B cell (primary cell): Measurements from ENCODE around the gene LRG1.

Experiments
- EZH2 ChIP-seq: IDR thresholded peaks from 2 replicates; pipeline ENCODE4 v1.6.1; 2012; ENCODE audit warnings: borderline replicate concordance, low read depth, mild to moderate bottlenecking, moderate library complexity, low read length; ENCODE audit not compliant: insufficient read depth, poor library complexity, severe bottlenecking
- TF ChIP-seq, protein P1 (sequence below): fragments of 200-600 bp; IDR thresholded peaks from one replicate; pipeline ENCODE4 v1.8.0; 2022; ENCODE audit warnings: antibody characterized with exemption, mild to moderate bottlenecking

DNA sequence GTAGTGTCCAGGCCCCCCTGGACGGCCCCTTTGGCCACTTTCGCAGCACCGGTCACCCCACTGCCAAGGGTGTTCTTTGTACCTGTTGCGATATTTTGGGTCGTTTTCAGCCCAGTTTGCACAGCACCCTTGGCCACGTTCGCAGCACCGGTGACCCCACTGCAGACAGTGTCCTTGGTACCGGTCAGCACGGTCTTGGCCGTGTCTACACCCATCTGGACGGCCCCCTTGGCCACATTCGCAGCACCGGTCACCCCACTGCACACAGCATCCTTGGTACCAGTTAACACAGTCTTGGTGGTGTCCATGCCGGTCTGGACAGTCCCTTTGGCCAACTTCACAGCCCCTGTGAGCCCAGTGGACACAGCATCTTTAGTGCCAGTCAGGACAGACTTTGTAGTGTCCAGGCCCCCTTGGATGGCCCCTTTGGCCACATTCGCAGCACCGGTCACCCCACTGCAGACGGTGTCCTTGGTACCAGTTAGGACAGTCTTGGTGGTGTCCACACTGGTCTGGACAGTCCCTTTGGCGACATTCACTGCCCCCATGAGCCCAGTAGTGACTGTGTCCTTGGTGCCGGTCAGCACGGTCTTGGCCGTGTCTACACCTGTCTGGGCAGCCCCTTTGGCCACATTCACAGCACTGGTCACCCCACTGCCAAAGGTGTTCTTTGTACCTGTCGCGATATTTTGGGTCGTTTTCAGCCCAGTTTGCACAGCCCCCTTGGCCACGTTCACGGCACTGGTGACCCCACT is 28.4 kb downstream of the LRG1 start:
- TF ChIP-seq, protein P1, sequence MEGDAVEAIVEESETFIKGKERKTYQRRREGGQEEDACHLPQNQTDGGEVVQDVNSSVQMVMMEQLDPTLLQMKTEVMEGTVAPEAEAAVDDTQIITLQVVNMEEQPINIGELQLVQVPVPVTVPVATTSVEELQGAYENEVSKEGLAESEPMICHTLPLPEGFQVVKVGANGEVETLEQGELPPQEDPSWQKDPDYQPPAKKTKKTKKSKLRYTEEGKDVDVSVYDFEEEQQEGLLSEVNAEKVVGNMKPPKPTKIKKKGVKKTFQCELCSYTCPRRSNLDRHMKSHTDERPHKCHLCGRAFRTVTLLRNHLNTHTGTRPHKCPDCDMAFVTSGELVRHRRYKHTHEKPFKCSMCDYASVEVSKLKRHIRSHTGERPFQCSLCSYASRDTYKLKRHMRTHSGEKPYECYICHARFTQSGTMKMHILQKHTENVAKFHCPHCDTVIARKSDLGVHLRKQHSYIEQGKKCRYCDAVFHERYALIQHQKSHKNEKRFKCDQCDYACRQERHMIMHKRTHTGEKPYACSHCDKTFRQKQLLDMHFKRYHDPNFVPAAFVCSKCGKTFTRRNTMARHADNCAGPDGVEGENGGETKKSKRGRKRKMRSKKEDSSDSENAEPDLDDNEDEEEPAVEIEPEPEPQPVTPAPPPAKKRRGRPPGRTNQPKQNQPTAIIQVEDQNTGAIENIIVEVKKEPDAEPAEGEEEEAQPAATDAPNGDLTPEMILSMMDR: no peak
- TF ChIP-seq EZH2: no peak
